Sciatic nerve (tissue), 2 donors: ENCODE measurements around the gene GSTO2. TPM values are rescaled to one million over a fixed set of nuclear protein-coding genes. Genes with fewer than 3 reads are reported as not detected.
"Not testable (repeated sequence)": the region's sequence is repeated elsewhere in the genome, so short reads cannot be mapped to it uniquely, and the experiment has no call there.

ENCODE experiments used
- ATAC-seq: fragments of 200-7000 bp; cut with Tn5 transposase; one replicate; pipeline ENCODE4 v1.9.1; 2020; ENCODE audit warnings: mild to moderate bottlenecking, moderate library complexity
- DNase-seq: peaks from one replicate; pipeline ENCODE4 v3.0.0-alpha.2; 2020; ENCODE audit warnings: low spot score
- intact Hi-C: fragments of 100-400 bp; cut with DNase I; formaldehyde crosslinking; loops from one replicate; pipeline ENCODE4 v1.14.2; 2022
- total RNA-seq: library from RNA; stranded (reverse); fragmentation: NEBNext Ultra II Directional; extraction: Animal tissue kit (Norgen Biotek cat#: 25700); gene quantifications from one replicate; pipeline ENCODE4 v1.2.1, GENCODE V29; 2021
- donor health status: DM: no; HTN: no; CAD: no.
- donor health status: DM: no; HTN: no; CAD: no.

The GSTO2 gene
- 2.1 TPM for total RNA-seq

DNA sequence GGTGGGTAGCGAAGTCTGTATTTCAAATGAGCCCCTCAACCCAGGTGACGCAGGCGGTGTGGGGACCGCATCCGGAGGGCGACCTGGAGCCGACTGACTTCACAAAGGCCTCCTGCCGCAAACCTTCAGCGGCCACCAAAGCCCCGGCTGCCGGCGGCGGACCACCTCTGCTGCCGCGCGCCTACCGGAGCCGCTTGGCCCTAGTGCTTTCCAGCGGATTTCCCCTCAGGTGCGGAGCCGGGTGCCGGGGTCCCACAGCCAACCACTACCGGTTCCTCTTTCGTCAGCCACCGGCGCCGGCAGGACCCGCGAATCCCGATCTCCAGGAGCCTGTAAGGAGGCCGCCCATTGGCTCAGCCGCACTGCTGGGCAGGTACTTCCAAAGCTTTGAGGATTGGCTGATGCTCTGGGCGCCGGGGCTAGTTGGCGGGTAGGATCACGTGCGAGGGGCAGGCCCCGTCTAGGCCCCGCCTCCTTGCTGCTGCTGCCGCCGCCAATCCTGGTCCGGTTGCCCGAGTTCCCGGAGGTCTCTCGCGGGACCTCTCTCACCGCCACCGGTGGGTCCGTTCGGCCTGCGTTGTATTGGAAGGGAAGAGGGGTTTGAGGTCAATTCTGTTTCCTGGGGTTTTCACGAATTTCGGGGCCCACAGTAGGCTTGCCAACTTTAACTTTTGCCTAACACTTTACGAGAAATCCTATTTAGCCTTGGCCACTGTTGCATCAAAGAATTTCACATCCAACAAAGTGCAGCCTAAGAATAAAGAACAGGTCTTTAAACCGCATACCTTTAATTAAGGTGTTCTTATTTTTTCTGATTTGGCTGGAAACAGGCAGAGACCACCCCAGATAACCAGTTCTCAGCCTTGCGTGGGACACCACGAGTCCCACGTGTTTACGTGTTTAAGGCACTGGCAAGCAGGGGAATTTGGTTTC lies at the start of gene GSTO2:
Gene GSTO2, plus strand, starts transcription at position 472 of the 933 bp plus-strand sequence. CDS start 5,732 bp downstream, outside the sequence.
- DNase-seq (peak; percentile 98), ATAC-seq (peak; percentile 100)
- intact Hi-C loops: no loop called here

DNA sequence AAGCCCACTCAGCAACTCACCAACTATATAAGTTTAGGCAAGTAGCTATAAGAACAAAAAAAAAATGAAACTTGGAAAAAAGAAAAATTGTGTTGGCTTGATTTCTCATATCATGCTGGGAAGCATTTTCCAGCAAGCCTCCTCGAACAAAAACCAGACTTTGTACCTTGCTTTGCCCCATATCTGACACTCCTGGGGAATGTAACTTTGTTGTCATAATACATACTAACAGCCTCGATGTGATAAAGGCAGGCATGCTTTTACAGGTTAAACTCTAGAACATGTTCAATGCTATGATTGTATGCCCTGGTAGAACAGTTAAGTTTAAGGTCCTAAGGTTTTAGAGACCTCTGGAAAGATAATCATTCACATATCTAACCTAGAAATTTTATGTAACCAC lies 48.5 kb upstream of the GSTO2 start:
- ATAC-seq: no peak
- intact Hi-C loops: no loop called here
- DNase-seq: no peak

DNA sequence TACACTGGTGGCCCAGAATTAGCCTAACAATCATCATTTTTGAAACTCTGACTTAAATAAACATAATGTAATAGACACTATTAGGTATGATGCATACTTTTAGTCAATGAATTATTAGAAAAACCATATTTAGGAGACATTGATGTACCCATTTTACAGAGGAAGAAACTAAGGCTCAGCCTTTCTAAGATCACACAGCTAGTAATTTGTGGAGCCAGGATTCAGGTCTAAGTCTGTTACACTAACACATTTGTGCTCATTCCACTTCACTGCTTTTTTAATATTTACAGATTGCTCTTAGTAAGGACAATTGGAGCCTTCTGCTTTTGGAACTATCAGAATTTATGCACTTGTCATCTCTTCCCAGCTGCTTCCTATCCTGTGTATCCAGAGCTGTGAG lies 45.7 kb upstream of the GSTO2 start:
- intact Hi-C loops: no loop called here
- no peak for ATAC-seq
- no peak for DNase-seq

DNA sequence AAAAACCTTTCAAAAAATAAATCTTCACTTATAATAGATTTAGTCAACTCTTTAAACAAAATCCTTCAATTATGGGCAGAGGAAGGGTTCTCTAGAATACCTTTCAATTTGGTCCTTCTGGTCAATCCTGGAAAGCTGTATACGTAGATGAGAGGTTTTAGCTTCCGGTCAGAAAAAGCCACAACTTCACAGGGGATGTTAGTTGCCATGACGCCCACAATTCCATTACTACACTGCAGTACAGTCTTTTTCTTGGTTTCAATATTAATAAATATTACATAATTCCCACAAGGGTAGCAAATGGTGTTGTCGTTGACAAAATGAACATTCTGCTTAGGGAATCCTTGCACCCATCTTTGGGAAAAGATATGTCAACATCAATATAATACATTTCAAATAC lies 38.5 kb upstream of the GSTO2 start:
- DNase-seq (no peak), ATAC-seq (no peak)
- intact Hi-C loops: no loop called here

DNA sequence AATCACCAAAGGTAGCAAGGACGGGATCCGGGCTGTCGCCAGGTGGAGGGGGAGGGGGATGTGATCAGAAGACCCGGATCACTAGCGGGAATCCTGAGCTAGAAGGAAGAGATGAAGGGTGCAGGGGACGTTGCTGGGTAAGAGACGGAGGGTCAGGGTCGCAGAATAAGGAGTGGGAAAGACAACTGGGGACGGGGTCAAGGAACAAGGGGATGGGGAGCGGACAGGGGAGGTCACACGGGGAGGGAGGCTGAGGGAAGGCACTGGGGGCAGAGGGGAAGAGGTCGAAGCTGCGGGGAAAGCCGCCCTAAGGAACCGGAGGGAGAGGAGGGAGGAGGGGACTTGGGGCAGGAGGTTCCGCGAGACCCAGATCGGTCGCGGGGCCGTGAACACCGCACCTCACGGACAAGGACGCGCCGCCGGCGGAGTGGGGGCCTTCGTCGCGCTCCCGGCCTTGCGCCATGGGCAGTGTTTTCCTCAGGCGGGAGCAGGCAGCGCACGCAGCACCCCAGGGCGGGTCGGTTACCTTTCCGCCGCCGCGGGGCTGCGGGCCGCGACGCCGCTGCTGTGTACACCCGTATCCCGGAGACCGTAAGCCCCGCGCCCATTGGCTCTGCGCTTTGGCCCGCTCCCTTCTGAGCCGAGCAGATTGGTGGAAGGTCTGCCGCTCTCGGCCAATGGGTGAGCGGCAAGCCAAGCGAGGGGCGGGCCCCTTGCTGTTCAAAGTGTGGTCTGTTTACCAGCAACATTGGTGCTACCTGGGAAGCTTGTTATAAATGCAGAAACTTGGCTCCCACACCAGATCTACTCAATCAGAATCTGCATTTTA lies 37.0 kb upstream of the GSTO2 start, which contains the start of gene CFAP43:
Gene CFAP43, minus strand, starts transcription at position 581 of the 829 bp plus-strand sequence. Its CDS starts 118 bp downstream, at position 463.
- ATAC-seq (peak; percentile 100), DNase-seq (peak; percentile 100)
- intact Hi-C loops: no loop called here

DNA sequence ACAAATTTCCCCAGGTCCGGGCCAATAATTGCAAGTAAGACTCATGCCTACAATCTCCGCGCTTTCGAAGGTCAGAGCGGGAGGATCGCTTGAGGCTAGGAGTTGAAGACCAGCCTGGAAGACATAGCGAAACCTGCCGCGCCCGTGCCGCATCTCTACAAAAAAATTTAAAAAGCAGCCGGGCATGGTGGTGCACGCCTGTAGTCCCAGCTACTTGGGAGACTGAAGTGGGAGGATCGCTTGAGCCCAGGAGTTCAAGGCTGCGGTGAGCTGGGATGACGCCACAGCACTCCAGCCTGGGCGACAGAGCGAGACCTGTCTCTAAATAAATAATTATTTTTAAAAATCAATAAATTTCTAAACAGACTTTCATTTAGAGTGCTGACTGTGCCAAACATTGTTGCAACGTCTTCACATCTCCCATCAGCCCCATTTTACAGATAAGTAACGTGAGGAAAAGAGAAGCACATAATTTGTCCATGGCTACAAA lies 36.3 kb upstream of the GSTO2 start:
- DNase-seq (no peak), ATAC-seq (peak; percentile 64)
- intact Hi-C loops: no loop called here

DNA sequence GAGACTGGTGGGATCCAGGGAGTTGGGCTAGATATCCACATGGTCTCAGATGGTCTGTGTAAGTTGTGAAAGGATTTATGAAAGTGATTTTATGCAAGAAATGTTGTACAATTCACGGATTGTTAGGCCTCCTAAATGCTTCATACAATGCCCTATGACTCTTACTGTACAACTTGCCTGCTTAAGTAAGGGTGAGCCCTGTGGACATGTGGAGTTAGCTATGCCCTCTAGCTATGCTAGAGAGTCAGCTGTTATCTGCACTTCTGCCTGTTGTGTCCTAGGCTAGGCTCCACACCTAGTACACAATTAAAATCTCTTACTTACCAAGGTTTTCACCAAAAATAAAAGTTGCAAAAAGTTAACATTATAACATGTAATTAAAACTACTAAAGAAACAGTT lies 35.2 kb upstream of the GSTO2 start:
- no peak for DNase-seq
- ATAC-seq: no peak
- intact Hi-C loops: no loop called here

DNA sequence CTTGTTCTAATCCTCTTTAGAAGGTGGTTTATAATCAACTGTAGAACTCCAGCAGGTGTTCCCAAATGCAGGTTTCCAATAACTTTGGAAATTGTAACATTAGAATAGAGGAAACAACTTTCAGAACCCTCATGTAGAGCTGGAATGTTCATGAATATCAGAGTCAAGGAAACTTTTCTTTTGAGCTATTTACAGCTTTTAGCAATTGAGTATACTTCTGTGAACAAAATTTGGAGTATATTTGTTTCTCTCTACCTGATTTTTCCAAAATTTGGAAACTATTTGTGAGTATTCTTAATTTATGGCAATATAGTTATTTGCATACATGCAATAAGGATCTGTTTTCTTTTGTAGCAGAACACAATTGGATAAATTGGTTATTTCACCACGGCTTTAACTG lies 34.0 kb upstream of the GSTO2 start:
- no peak for ATAC-seq
- intact Hi-C loops: no loop called here
- DNase-seq: no peak

DNA sequence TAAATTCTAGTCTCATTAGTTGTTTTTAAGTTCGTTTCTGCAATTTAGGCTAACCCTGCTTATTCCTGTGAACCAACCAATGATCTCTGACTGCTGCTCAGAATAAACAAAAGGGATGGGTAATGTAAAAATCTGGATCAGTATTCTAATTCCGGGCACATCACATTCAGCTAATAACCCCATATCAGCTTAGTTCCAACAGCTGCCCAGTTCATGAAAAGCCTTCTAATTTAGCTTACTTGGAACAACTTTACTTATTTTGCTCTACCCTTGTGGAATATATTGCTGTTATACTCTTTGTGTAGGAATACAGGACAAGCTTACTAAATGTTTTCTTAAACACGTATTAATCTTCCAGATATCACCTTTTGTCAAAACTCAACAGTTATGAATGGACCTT lies 33.2 kb upstream of the GSTO2 start:
- intact Hi-C loops: loop anchor here (2.0 kb wide), 1 partner anchor 19 kb away; the partner anchor contains the start of gene GSTO1
- DNase-seq (no peak), ATAC-seq (no peak)

DNA sequence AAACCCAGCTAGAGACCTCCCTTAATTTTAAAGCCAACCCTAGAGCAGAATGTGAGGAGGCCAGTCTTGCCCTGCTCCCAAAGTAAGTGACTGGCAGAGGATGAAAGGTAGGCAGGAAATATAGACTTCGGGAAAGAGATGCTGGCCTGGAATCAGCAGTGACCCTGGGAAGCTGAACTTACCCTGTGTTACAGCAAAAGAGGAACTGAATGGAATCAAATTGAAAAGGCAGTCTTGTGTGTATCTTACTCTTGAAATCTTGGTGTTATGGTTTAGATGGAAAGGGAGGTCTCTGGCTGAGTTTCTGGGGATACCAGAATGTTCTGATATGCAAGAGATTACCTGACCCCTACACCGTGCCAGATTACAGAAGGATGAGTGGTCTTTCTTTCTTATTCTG lies 28.9 kb upstream of the GSTO2 start:
- ATAC-seq (no peak), DNase-seq (no peak)
- intact Hi-C loops: no loop called here

DNA sequence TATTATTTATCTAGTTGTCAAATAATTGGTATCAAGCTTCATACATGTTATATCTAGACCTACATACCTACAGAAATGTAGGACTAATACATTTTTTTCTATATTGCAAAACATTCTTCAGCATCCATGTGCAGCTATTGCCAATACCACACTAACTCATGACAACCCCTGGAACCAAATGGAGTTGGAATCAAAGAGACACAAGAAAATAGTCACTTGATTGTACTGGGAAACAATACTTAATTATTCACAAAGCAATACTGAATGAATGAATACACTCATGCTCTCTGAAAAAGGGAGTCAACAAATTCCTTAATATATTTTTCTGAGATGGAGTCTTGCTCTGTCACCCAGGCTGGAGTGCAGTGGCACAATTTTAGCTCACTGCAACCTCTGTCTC lies 26.4 kb upstream of the GSTO2 start:
- no peak for ATAC-seq
- intact Hi-C loops: no loop called here

DNA sequence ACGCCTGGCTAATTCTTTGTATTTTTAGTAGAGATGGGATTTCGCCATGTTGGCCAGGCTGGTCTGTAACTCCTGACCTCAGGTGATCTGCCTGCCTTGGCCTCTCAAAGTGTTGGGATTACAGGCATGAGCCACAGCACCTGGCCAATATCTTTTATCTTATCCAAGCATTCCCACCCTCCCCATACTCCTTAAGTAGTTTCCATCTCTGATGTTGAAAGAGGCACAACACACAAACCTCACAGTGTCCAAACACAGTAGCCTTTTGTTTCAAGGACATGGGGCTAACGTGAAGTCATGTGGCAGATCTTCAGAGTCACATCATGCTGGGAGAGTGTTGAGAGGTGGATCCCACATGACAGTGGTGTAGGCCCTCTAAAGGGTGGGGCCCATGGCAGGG lies 26.0 kb upstream of the GSTO2 start:
- peak; percentile 22 for ATAC-seq
- intact Hi-C loops, DNase-seq: not testable (repeated sequence)

More for the DNA sequence above, 26.4 kb upstream of the GSTO2 start:
- DNase-seq: no peak

DNA sequence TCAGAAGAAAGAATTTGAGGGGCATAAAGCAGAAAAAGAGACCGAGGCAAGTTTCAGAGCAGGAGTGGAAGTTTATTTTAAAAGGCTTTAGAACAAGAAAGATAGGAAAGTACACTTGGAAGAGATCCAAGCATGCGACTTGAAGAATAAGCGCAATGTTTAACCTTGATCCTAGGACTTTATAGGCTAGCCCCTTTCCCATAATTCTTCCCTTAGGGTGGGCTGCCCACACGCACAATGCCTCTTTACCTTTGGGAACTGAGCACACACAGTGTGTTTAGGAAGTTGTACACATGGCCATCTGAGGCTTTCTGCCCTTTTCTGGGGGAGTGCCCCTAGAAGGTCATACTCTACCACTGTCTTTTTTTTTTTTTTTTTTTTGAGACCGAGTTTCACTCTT lies 25.5 kb upstream of the GSTO2 start:
- DNase-seq (no peak), ATAC-seq (no peak)
- intact Hi-C loops: no loop called here

DNA sequence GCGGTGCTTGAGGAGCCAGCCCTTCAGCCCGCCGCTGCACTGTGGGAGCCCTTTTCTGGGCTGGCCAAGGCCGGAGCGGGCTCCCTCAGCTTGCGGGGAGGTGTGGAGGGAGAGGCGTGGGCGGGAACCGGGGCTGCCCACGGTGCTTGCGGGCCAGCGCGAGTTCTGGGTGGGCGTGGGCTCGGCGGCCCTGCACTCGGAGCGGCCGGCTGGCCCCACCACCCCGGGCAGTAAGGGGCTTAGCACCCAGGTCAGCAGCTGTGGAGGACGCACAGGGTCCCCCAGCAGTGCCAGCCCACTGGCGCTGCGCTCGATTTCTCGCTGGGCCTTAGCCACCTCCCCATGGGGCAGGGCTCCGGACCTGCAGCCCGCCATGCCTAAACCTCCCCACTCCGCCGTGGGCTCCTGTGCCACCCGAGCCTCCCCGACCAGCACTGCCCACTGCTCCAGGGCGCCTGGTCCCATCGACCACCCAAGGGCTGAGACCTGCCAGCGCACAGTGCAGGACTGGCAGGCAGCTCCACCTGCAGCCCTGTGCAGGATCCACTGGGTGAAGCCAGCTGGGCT lies 23.8 kb upstream of the GSTO2 start:
- ATAC-seq: no peak
- no peak for DNase-seq
- intact Hi-C loops: no loop called here

DNA sequence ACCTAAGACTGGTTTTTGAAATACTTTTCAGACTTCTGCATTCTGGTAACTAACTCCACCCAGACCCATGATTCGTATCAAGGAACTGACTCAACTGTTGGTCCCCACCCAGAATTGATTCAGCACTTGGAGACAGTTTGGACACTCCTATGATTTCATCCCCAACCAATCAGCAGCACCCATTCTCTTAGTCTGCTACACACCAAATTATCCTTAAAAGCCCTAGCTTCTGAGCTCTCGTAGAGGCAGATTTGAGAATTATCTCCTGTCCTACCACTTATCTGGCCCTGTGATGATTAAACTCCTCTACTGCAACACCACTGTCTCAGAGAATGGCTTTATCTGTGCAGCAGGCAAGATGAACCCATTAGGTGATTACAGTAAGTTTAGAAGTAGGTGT lies 22.0 kb upstream of the GSTO2 start:
- no peak for ATAC-seq
- intact Hi-C loops: no loop called here

DNA sequence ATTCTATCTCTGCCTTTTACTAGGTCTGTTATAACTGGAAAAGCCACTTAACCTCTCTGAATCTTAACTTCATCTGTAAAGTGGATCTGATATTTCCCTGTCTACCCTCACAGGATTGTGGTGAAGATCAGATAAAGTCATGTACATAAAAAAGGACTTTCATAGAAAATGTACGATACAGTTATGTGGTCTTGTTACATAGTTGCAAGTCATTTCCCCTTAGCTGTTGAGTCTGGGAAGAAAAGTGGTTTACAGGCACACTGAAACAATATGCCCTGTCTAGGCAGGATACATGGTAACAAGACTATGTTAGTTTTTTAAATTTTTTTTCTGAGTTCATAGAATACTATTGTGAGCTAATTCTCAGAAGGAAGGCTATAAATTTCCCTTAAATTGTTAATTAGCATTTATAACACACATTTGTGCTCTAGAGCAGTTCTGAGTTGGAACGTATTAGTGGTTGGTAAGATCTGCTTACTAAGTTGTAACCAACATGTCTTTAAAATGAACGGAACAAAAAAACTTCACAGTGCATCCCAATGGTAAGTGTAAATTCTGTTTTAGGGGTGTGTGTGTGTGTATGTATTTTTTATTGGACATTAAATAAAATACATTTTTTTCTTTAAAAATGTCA lies 21.4 kb upstream of the GSTO2 start:
- intact Hi-C loops: no loop called here
- no peak for DNase-seq
- ATAC-seq: no peak

More for the DNA sequence above, 22.0 kb upstream of the GSTO2 start:
- no peak for DNase-seq

DNA sequence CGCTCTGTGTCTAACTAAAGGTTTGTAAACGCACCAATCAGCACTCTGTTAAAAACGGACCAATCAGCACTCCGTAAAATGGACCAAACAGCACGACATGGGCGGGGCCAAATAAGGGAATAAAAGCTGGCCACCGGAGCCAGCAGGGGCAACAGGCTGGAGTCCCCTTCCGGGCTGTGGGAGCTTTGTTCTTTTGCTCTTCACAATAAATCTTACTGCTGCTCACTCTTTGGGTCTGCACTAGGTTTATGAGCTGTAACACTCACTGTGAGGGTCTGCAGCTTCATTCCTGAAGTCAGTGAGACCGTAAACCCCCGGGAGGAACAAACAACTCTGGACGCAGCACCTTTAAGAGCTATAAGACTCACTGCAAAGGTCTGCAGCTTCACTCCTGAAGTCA lies 20.1 kb upstream of the GSTO2 start:
- ATAC-seq, intact Hi-C loops: not testable (repeated sequence)

DNA sequence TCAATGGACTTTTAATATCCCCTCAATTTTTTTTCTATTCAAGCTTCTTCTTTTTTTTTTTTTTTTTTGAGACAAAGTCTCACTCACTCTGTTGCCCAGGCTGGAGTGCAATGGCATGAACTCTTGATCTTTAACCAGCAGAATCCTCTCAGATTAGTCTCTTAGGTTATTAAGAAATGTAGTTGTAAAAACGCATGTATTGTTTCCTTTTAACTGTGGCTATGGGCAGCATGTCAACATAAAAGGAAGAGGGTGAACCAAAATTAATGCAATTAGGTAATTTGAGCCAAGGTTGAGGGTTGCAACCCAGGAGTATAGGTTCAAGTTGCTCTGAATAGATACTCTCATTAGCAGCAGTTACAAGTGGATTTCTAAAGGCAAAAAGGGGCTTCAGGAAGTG lies 18.6 kb upstream of the GSTO2 start:
- ATAC-seq: no peak
- DNase-seq: no peak
- intact Hi-C loops: no loop called here

More for the DNA sequence above, 20.1 kb upstream of the GSTO2 start:
- DNase-seq: not testable (repeated sequence)

DNA sequence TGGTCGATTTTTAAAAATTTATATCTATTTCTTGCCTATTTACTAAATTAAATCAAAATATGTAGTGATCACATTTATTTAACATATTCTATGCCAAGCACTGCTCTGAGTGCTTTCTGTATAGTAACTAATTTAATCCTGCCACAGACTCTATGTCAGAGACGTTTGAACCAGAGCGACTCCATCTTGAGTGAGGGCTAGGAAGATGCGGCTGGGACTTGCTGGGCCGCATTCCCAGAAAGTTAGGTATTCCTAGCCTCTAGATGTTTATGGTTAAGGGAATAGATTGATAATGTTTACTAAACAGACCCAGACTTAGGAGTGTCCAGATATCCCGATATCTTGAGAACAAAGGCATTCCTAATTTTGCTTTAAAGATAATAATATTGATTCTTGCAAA lies 17.5 kb upstream of the GSTO2 start:
- no peak for ATAC-seq
- intact Hi-C loops: no loop called here
- DNase-seq: no peak
